NCI-H187 treated with DMSO at 0.1 percent for 48 hours (cell line): ENCODE results near the gene TBC1D22A.

Experiments
- DNase-seq: peaks from one replicate; lab custom pipeline; 2025; lab: John Stamatoyannopoulos, UW

TBC1D22A gene

GRCh38 chr22:47201996-47202818 lies 439.8 kb downstream of the TBC1D22A start:
- DNase-seq = no peak

GRCh38 chr22:47202819-47203553 lies 440.5 kb downstream of the TBC1D22A start:
- DNase-seq = no peak

- no peak for DNase-seq
These were observed 441.1 kb downstream of the TBC1D22A start for GRCh38 chr22:47203554-47203991.

DNA sequence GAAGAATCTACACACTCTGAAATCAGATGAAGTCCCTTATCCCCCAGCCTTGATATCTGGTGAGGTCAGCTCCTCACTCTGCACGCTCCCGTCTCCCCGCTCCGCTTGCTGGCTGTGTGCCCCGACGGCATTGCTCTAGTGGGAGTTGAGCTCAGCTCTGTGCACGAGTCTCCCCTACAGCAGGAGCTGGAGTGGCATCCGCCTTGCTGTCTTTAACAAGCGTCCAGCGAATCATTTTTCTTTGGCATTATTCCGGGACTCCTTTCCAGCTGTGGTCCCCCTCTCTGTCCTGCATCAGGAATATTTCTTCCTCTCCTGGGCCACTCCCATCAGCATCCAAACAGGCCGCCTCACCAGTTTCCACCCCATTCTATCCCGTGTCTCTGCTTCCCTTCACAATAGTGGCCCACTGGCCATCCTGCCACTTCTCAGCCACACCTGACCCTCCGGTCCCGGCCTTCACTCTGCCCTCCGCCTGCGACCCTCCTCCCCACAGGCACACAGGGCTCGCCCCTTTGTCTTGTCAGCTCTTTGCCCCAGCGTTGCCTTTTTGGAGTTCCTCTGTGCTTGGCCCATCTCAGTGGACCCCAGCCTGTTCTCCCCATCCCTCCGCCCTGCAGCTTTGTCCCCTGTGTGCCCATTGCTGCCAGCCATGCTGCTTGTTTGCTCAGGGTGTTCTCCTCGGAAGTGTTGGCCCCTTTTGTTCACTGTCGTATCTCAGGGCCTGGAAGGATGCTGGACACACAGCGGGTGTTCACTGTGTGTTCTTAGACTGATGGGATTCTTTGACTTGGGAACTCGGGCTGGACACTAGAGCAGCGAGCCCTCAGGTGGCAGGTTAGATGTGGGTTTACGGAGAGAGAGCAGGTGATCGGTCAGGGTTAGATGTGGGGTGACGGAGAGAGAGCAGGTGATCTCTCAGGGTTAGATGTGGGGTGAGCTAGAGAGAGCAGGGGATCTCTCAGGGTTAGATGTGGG lies 441.8 kb downstream of the TBC1D22A start:
- no peak for DNase-seq

GRCh38 chr22:47205081-47205491 lies 442.6 kb downstream of the TBC1D22A start:
- DNase-seq = no peak

DNA sequence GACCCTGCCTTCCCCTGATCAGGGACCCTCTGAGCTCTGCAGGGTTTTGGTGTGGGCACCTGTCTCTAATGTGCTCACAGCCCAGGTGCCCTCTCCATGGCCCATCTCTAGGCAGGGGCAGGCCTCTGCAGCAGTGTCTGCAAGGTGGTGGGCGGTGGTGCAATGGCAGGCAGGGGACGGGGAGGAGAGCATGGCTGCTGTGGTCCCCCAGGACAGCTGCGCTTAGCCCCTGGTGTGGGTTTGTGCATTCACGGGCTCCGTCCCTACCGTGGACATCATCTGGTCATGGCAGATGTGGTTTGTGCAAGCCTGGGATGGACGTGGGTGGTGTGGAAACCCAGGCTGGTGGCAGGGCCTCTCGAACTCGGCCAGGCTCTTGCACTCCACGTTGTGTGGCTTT lies 443.1 kb downstream of the TBC1D22A start:
- no peak for DNase-seq

GRCh38 chr22:47206164-47206563 lies 443.7 kb downstream of the TBC1D22A start:
- no peak for DNase-seq

DNA sequence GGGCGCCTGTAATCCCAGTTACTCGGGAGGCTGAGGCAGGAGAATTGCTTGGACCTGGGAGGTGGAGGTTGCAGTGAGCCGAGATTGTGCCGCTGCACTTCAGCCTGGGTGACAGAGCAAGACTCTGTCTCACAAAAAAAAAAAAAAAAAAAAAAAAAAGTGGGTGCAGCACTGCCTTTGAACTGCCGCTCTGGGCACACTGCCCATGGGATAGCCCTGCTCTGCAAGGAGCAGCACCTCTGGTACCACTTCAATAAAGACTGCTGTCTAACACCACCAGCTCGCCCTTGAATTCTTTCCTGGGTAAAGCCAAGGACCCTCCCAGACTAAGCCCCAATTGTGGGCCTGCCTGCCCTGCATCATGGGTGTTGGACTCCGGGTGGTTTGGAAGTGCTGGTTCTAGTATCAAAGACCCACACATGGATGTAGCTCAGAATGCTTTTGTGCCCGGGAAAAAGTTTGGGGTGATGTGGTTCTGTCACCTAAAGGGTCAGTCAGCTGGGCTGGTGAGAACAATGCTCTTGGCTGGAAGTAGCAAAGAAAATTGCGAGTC lies 444.3 kb downstream of the TBC1D22A start:
- no peak for DNase-seq

- no peak for DNase-seq
These were observed 444.9 kb downstream of the TBC1D22A start for GRCh38 chr22:47207387-47207786.

GRCh38 chr22:47207846-47208554 lies 445.6 kb downstream of the TBC1D22A start:
- no peak for DNase-seq

- DNase-seq = no peak
These were observed 446.2 kb downstream of the TBC1D22A start for GRCh38 chr22:47208630-47209029.

DNA sequence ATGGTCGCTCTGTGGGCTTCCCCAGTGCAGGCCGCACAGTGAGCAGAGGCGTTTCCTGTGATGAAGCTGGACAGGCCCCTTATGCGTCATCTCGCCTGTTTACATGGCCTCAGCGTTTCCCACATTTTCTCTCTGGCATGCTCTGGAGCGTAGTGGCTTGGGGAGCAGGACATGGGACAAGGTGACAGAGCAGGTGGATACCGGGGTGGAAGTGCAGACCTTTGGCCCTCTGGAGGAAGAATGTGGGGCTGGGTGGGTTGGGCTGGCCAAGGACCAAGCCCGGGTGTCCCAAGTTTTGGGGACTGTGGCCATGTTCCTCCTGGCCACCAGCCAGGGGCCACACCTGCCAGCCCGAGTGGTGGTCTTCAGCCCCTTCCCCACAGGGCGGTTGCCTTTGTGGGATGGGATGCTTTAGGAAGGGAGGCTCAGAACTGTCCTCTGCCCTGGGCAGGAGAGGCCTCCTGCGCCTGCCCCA lies 446.6 kb downstream of the TBC1D22A start:
- no peak for DNase-seq

GRCh38 chr22:47209547-47210023 lies 447.1 kb downstream of the TBC1D22A start:
- no peak for DNase-seq

- DNase-seq = no peak
These were observed 447.7 kb downstream of the TBC1D22A start for GRCh38 chr22:47210112-47210657.

- DNase-seq = no peak
These were observed 448.2 kb downstream of the TBC1D22A start for GRCh38 chr22:47210686-47211085.

DNA sequence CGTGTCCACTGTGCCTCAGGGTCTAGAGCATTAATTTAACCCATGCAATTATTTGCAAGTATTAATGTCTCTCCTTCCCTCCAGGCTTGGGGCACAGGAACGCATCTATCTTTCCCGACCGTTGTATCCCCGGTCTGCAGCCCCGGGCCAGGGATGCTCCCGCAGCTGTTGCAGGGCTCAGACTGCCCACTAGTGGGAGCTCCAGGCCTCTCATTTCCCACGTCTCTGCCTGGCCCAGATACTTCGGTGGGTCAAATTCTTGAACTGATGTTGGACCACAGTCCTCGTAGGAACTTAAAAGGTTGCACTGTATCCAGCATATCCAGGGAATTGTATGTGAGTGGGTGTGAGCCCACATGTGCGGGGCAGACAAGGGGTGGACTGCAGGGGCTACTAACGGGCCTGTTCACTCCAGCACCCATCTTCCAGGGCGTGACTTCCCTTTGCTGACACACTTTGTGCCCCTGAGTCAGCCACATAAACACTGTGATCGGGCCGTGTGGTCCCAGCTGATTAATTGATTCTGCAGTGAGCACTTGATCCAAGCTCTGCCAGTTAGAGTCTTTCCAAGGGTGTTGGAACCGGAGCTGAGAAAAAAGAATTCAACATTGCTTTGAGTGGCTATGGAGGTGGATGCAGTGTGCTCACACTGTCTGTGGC lies 451.3 kb downstream of the TBC1D22A start:
- no peak for DNase-seq

- no peak for DNase-seq
These were observed 453.4 kb downstream of the TBC1D22A start for GRCh38 chr22:47215851-47216250.

DNA sequence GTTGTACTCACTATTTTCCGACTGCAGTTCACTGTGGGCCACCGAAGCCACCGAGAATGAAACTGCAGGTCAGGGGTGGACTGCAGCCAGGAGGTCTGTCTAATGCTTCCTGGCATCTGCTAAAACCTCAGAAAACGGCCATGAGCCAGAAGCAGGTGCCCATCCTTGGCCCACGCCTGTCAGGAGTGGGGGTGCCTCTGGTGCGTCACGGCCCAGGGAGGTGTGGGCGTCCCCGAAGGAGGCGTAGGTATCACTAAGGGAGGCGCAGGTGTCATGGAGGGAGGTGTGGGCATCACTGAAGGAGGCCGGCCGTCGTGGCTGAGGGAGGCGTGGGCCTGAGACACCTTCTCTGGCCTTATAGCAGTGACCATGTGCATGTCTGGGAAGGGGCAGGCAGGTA lies 456.2 kb downstream of the TBC1D22A start:
- DNase-seq = no peak

GRCh38 chr22:47219789-47220188 lies 457.3 kb downstream of the TBC1D22A start:
- DNase-seq = no peak

- no peak for DNase-seq
These were observed 458.3 kb downstream of the TBC1D22A start for GRCh38 chr22:47220752-47221151.
